Measurements from ENCODE around the gene ZBTB1.

Gene ZBTB1

GRCh38 chr14:64504310-64504896 lies at the start of gene ZBTB1:
ZBTB1 (plus strand) TSS chr14:64504770; CDS start chr14:64521505, 16,735 bp downstream.
- peak; percentile 76 for DNase-seq

GRCh38 chr14:64459405-64460136 lies 45.0 kb upstream of the ZBTB1 start:
- DNase-seq = no peak

- no peak for DNase-seq
Measured at GRCh38 chr14:64461221-64461620, 43.3 kb upstream of the ZBTB1 start.

GRCh38 chr14:64463195-64463594 lies 41.4 kb upstream of the ZBTB1 start:
- no peak for DNase-seq

GRCh38 chr14:64463873-64464272 lies 40.7 kb upstream of the ZBTB1 start:
- DNase-seq = no peak

- no peak for DNase-seq
Measured at GRCh38 chr14:64464651-64465050, 39.9 kb upstream of the ZBTB1 start.

GRCh38 chr14:64465191-64465822 lies 39.3 kb upstream of the ZBTB1 start, which contains the start of gene AKAP5:
AKAP5 (plus strand) TSS chr14:64465499; CDS start chr14:64468395, 2,896 bp downstream.
- DNase-seq = peak; percentile 33

GRCh38 chr14:64465831-64466554 lies 38.6 kb upstream of the ZBTB1 start:
- DNase-seq = no peak

- DNase-seq = no peak
Measured at GRCh38 chr14:64467101-64467500, 37.5 kb upstream of the ZBTB1 start.

- DNase-seq = no peak
Measured at GRCh38 chr14:64467566-64467965, 37.0 kb upstream of the ZBTB1 start.

- no peak for DNase-seq
Measured at GRCh38 chr14:64468451-64468850, 36.1 kb upstream of the ZBTB1 start.

GRCh38 chr14:64474041-64474440 lies 30.5 kb upstream of the ZBTB1 start:
- DNase-seq = no peak

GRCh38 chr14:64474698-64475097 lies 29.9 kb upstream of the ZBTB1 start:
- DNase-seq = no peak

GRCh38 chr14:64475585-64476273 lies 28.8 kb upstream of the ZBTB1 start:
- DNase-seq = no peak

GRCh38 chr14:64476438-64476837 lies 28.1 kb upstream of the ZBTB1 start:
- DNase-seq = no peak

- DNase-seq = no peak
Measured at GRCh38 chr14:64478634-64479250, 25.8 kb upstream of the ZBTB1 start.

- DNase-seq = no peak
Measured at GRCh38 chr14:64488590-64489099, 15.9 kb upstream of the ZBTB1 start.

- DNase-seq = no peak
Measured at GRCh38 chr14:64491637-64492036, 12.9 kb upstream of the ZBTB1 start.

- no peak for DNase-seq
Measured at GRCh38 chr14:64493455-64493854, 11.1 kb upstream of the ZBTB1 start.

GRCh38 chr14:64495252-64495651 lies 9.3 kb upstream of the ZBTB1 start:
- no peak for DNase-seq

GRCh38 chr14:64496764-64497163 lies 7.8 kb upstream of the ZBTB1 start:
- no peak for DNase-seq

GRCh38 chr14:64500088-64500487 lies 4.5 kb upstream of the ZBTB1 start:
- DNase-seq = no peak

Measured in activated T-cell treated with anti-CD3 and anti-CD28 coated beads for 4 hours (primary cell).